H1 (cell line): Measurements from ENCODE around the gene RIMBP2.

ENCODE experiments used
- ATF2 ChIP-seq: IDR thresholded peaks from 2 replicates; pipeline ENCODE4 v1.6.1; 2012; ENCODE audit warnings: low read length, inconsistent platforms
- MAX ChIP-seq: IDR thresholded peaks from 2 replicates; pipeline ENCODE4 v1.6.1; 2012; ENCODE audit warnings: inconsistent platforms
- POLR2A ChIP-seq, 2 experiments: IDR thresholded peaks; 1 replicate in 1 of 2; 2 replicates in 1 of 2; pipeline ENCODE4 v1.6.1; 2011; ENCODE audit warnings: low read depth in 2 of 2, low read length in 2 of 2, mild to moderate bottlenecking in 2 of 2; ENCODE audit errors: control extremely low read depth in 1 of 2
- POLR2AphosphoS5 ChIP-seq: IDR thresholded peaks from 2 replicates; pipeline ENCODE4 v1.6.1; 2011; ENCODE audit warnings: low read depth, low read length
- RBBP5 ChIP-seq: IDR thresholded peaks from 2 replicates; pipeline ENCODE4 v1.7.1; 2012; ENCODE audit warnings: low read depth, mild to moderate bottlenecking, inconsistent platforms, low read length, moderate library complexity, borderline replicate concordance
- TAF1 ChIP-seq: IDR thresholded peaks from 2 replicates; pipeline ENCODE4 v1.6.1; 2011; ENCODE audit warnings: mild to moderate bottlenecking, low read depth, low read length
- TEAD4 ChIP-seq: IDR thresholded peaks from 2 replicates; pipeline ENCODE4 v1.6.1; 2012; ENCODE audit warnings: low read depth, low read length, inconsistent platforms, mixed read lengths

GRCh38 chr12:130517588-130517987, 198.5 kb downstream of the RIMBP2 start:
- no peak for TF ChIP-seq TAF1
- no peak for TF ChIP-seq POLR2A (IDR thresholded peaks at IDR 0.05; ENCODE audit: control extremely low read depth in 1 of 2, low read depth in 2 of 2, low read length in 2 of 2)
- no peak for TF ChIP-seq TEAD4
- no peak for TF ChIP-seq MAX
- no peak for TF ChIP-seq POLR2AphosphoS5
- no peak for TF ChIP-seq ATF2
- TF ChIP-seq RBBP5: no peak
